Nephron progenitor cell (in vitro differentiated cells): ENCODE measurements around the gene RNF168.
"Not testable (repeated sequence)": the region's sequence is repeated elsewhere in the genome, so short reads cannot be mapped to it uniquely, and the experiment has no call there.

Experiments used
- DNase-seq: peaks from one replicate; pipeline ENCODE4 v3.0.0; 2021
- H3K27ac Mint-ChIP-seq: 2 replicates; pipeline ENCODE4 v1.8.0; 2021; ENCODE audit warnings: mild to moderate bottlenecking, moderate library complexity, mixed read lengths
- H3K27me3 Mint-ChIP-seq: 2 replicates; pipeline ENCODE4 v1.8.0; 2021; ENCODE audit warnings: mild to moderate bottlenecking, low read depth, mixed read lengths; ENCODE audit not compliant: poor library complexity
- H3K36me3 Mint-ChIP-seq: 2 replicates; pipeline ENCODE4 v1.8.0; 2021; ENCODE audit warnings: low read depth, mixed read lengths
- H3K4me1 Mint-ChIP-seq: 2 replicates; pipeline ENCODE4 v1.8.0; 2021; ENCODE audit warnings: mixed read lengths
- H3K4me3 Mint-ChIP-seq: 2 replicates; pipeline ENCODE4 v1.8.0; 2021; ENCODE audit warnings: mild to moderate bottlenecking, moderate library complexity, mixed read lengths
- H3K9me3 Mint-ChIP-seq: 2 replicates; pipeline ENCODE4 v1.8.0; 2021; ENCODE audit warnings: mild to moderate bottlenecking, moderate library complexity, mixed read lengths
- CTCF ChIP-seq: fragments of 200-600 bp; sonication (generic); IDR thresholded peaks from 2 replicates; pipeline ENCODE4 v1.5.0; 2021; ENCODE audit warnings: antibody characterized with exemption

The RNF168 gene

DNA sequence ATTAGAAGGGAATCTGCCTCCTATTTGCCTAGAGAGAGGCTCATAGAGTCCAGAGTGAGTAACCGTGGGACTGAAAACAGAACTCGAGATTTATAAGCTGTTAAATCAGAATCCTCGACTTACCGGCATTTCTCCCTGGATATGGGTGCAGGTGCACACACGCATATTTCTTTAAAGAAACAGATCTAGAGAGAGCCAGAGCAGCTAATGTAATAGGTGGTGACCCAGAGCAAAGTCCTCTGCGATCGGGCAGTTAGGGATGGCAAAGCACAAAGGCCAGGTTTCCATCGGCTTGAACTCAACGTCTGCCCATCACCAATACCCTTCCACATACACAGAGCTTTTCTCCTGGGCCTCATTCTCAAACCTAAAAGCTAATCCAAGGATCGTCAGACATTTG, 13.8 kb downstream of the RNF168 start:
- no peaks in the 10 kb centered on the region for H3K27me3 Mint-ChIP-seq
- no peak for DNase-seq
- no peak for TF ChIP-seq CTCF
- H3K27ac Mint-ChIP-seq, result no peak overlapping the region
- no peak overlapping the region for H3K4me3 Mint-ChIP-seq
- peaks cover 48% of the 10 kb centered on the region for H3K36me3 Mint-ChIP-seq
- no peaks in the 10 kb centered on the region for H3K4me1 Mint-ChIP-seq
- peaks cover 13% of the 10 kb centered on the region for H3K9me3 Mint-ChIP-seq

DNA sequence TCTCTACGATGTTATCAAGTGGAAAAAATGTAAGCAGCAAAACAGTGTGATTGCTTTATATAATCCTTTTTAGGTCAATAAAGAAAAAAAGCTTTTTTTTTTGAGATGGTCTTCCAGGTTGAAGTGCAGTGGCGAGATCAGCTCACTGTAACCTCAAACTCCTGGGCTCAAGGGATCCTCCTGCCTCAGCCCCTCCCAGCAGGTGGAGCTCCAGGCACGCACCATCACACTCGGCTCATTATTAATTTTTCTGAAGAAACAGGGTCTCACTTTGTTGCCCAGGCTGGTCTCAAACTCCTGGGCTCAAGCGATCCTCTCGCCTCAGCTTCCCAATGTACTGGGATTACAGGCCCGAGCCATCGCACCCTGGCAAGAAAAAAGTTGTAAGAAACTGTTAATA, 17.3 kb downstream of the RNF168 start:
- no peak for DNase-seq
- Mint-ChIP-seq H3K36me3 (peaks cover 49% of the 10 kb centered on the region), H3K4me3 (no peak overlapping the region), H3K9me3 (no peaks in the 10 kb centered on the region), H3K27ac (peak overlapping the region; percentile 12), H3K27me3 (no peaks in the 10 kb centered on the region), H3K4me1 (no peaks in the 10 kb centered on the region)
- no peak for TF ChIP-seq CTCF

GRCh38 chr3:196477678-196478077, 25.9 kb downstream of the RNF168 start:
- H3K27me3 Mint-ChIP-seq, result peaks cover 2% of the 10 kb centered on the region
- no peaks in the 10 kb centered on the region for H3K4me1 Mint-ChIP-seq
- no peaks in the 10 kb centered on the region for H3K9me3 Mint-ChIP-seq
- H3K36me3 Mint-ChIP-seq, result peaks cover 79% of the 10 kb centered on the region
- DNase-seq, result no peak
- no peak overlapping the region for H3K27ac Mint-ChIP-seq
- no peak for TF ChIP-seq CTCF
- H3K4me3 Mint-ChIP-seq, result no peak overlapping the region

DNA sequence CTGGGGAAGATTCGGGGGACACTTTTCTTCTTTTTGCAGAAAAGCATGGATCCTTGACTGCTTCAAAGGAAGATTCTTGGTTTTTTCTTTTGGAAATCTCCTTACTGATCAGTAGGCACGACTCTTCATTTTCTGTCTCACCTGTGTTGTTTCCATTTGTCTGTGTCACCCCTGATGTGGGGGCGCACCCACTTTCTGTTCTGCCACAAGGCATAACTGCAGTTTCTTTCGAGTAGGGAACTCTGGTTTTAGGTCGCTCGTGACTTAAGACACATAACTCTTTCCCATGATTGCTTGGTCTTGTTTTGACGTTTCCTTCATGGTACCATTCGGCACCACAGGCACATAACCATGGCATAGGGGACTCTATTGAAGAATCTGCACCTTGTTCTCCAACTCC, 31.3 kb downstream of the RNF168 start:
- no peak for DNase-seq
- Mint-ChIP-seq H3K9me3 (no peaks in the 10 kb centered on the region), H3K27me3 (peaks cover 6% of the 10 kb centered on the region), H3K4me1 (no peaks in the 10 kb centered on the region), H3K36me3 (peaks cover 66% of the 10 kb centered on the region), H3K27ac (peak overlapping the region; percentile 15), H3K4me3 (no peak overlapping the region)
- no peak for TF ChIP-seq CTCF

DNA sequence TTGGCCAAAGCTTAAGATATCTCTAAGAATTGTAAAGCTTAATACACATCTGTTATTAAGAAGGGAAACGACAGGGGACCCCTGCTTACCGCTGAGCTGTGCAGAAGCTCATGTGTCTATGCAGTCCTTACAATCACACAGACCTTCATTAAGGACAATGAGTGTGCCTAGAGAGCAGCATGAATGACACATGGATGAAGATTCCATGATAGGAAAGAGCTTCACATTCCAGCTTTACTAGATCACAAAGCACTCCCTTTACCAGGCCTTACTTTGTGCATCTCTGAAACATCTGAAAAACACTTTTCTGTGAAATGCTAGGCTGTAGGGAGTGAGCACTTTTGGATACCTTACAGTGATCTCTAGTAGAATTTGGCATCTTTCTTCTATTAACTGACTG, 32.0 kb downstream of the RNF168 start:
- peaks cover 3% of the 10 kb centered on the region for H3K27me3 Mint-ChIP-seq
- DNase-seq, result no peak
- no peak overlapping the region for H3K4me3 Mint-ChIP-seq
- H3K4me1 Mint-ChIP-seq, result no peaks in the 10 kb centered on the region
- no peak for TF ChIP-seq CTCF
- H3K36me3 Mint-ChIP-seq, result peaks cover 59% of the 10 kb centered on the region
- no peaks in the 10 kb centered on the region for H3K9me3 Mint-ChIP-seq
- no peak overlapping the region for H3K27ac Mint-ChIP-seq

- H3K36me3 Mint-ChIP-seq, result peaks cover 48% of the 10 kb centered on the region
- not testable (repeated sequence) for DNase-seq, H3K27me3 Mint-ChIP-seq, H3K4me1 Mint-ChIP-seq, H3K4me3 Mint-ChIP-seq, H3K27ac Mint-ChIP-seq, H3K9me3 Mint-ChIP-seq
Measured at GRCh38 chr3:196470182-196470581, 33.4 kb downstream of the RNF168 start.
